Mesendoderm (in vitro differentiated cells): ENCODE data around the gene HDAC2.

Experiments used
- DNase-seq: peaks from one replicate; pipeline ENCODE4 v3.0.0; 2013
- H2AK5ac ChIP-seq: 2 replicates; pipeline ENCODE4 v1.6.1; 2013; ENCODE audit warnings: low read length, inconsistent platforms
- H2BK120ac ChIP-seq: 2 replicates; pipeline ENCODE4 v1.6.1; 2013; ENCODE audit warnings: low read depth, mild to moderate bottlenecking, low read length, moderate library complexity, mixed read lengths
- H2BK15ac ChIP-seq: replicated peaks from 2 replicates; pipeline ENCODE4 v1.6.1; 2013; ENCODE audit warnings: low read depth, mild to moderate bottlenecking, moderate library complexity
- H2BK5ac ChIP-seq: 2 replicates; pipeline ENCODE4 v1.6.1; 2013; ENCODE audit warnings: low read length, inconsistent platforms
- H3K18ac ChIP-seq: 2 replicates; pipeline ENCODE4 v1.6.1; 2013; ENCODE audit warnings: mild to moderate bottlenecking, low read length, mixed read lengths
- H3K23ac ChIP-seq: one replicate; pipeline ENCODE4 v1.6.1; 2013; ENCODE audit warnings: low read length
- H3K27ac ChIP-seq: 2 replicates; pipeline ENCODE4 v1.5.1; 2013; ENCODE audit warnings: low read depth, mild to moderate bottlenecking, inconsistent platforms, low read length, moderate library complexity
- H3K27me3 ChIP-seq: 2 replicates; pipeline ENCODE4 v1.6.1; 2013; ENCODE audit warnings: low read length, control low read depth, mild to moderate bottlenecking, inconsistent platforms; ENCODE audit not compliant: insufficient read depth, poor library complexity
- H3K36me3 ChIP-seq: 2 replicates; pipeline ENCODE4 v1.6.1; 2013; ENCODE audit warnings: low read length, inconsistent platforms; ENCODE audit not compliant: control insufficient read depth, insufficient read depth
- H3K4ac ChIP-seq: one replicate; pipeline ENCODE4 v1.6.1; 2013; ENCODE audit warnings: low read depth, mild to moderate bottlenecking, low read length, moderate library complexity
- H3K4me1 ChIP-seq: 2 replicates; pipeline ENCODE4 v1.6.1; 2013; ENCODE audit warnings: low read depth, low read length, inconsistent platforms; ENCODE audit not compliant: control insufficient read depth
- H3K4me2 ChIP-seq: 2 replicates; pipeline ENCODE4 v1.6.1; 2013; ENCODE audit warnings: low read length
- H3K4me3 ChIP-seq: 2 replicates; pipeline ENCODE4 v1.5.1; 2013; ENCODE audit warnings: mild to moderate bottlenecking, low read length
- H3K56ac ChIP-seq: one replicate; pipeline ENCODE4 v1.6.1; 2013; ENCODE audit warnings: low read length
- H3K79me1 ChIP-seq: 2 replicates; pipeline ENCODE4 v1.6.1; 2013; ENCODE audit warnings: low read length, inconsistent platforms
- H3K79me2 ChIP-seq: 2 replicates; pipeline ENCODE4 v1.6.1; 2013; ENCODE audit warnings: mild to moderate bottlenecking, low read length; ENCODE audit not compliant: control insufficient read depth, insufficient read depth
- H3K9ac ChIP-seq: 2 replicates; pipeline ENCODE4 v1.6.1; 2013; ENCODE audit warnings: low read length, inconsistent platforms
- H4K5ac ChIP-seq: one replicate; pipeline ENCODE4 v1.6.1; 2013; ENCODE audit warnings: low read length
- H4K8ac ChIP-seq: one replicate; pipeline ENCODE4 v1.6.1; 2013; ENCODE audit warnings: low read depth, mild to moderate bottlenecking, control low read depth, low read length, moderate library complexity
- WGBS: extraction: QIAGEN DNeasy Blood & Tissue Kit; methylation state at CpG from one replicate; pipeline ENCODE4 v1.1.7; 2013; ENCODE audit warnings: low lambda C conversion rate, missing lambda C conversion rate; ENCODE audit not compliant: insufficient coverage; ENCODE audit errors: extremely low coverage; 5-methylcytosine and 5-hydroxymethylcytosine counted together

HDAC2 gene

GRCh38 chr6:114010540-114010939 is 39.6 kb upstream of the HDAC2 start:
- H2BK15ac ChIP-seq = peak overlapping the region; percentile 92
- H2BK120ac ChIP-seq = peak overlapping the region; percentile 100
- no CpG with 5 or more reads among the region's 2 CpGs for WGBS
- peak overlapping the region; percentile 82 for H3K27ac ChIP-seq
- H3K56ac ChIP-seq = peak overlapping the region; percentile 74
- DNase-seq = no peak
- peak overlapping the region; percentile 96 for H2BK5ac ChIP-seq
- peaks cover 8% of the 10 kb centered on the region for H3K4me1 ChIP-seq
- H3K79me2 ChIP-seq = peaks cover 4% of the 10 kb centered on the region
- no peaks in the 10 kb centered on the region for H3K79me1 ChIP-seq
- H3K4me2 ChIP-seq = no peak overlapping the region
- H4K5ac ChIP-seq = peak overlapping the region; percentile 61
- peak overlapping the region; percentile 79 for H2AK5ac ChIP-seq
- H4K8ac ChIP-seq = no peak overlapping the region
- H3K18ac ChIP-seq = peak overlapping the region; percentile 100
- no peak overlapping the region for H3K23ac ChIP-seq
- no peak overlapping the region for H3K4me3 ChIP-seq
- no peaks in the 10 kb centered on the region for H3K36me3 ChIP-seq
- H3K9ac ChIP-seq = peak overlapping the region; percentile 51
- peak overlapping the region; percentile 85 for H3K4ac ChIP-seq
- H3K27me3 ChIP-seq = no peaks in the 10 kb centered on the region

GRCh38 chr6:114009192-114009591 is 38.2 kb upstream of the HDAC2 start:
- H3K9ac ChIP-seq = no peak overlapping the region
- peaks cover 8% of the 10 kb centered on the region for H3K4me1 ChIP-seq
- H3K56ac ChIP-seq = no peak overlapping the region
- H3K27ac ChIP-seq = no peak overlapping the region
- H2AK5ac ChIP-seq = no peak overlapping the region
- H4K5ac ChIP-seq = no peak overlapping the region
- H4K8ac ChIP-seq = no peak overlapping the region
- no peak overlapping the region for H3K18ac ChIP-seq
- no peak overlapping the region for H3K4me2 ChIP-seq
- no peaks in the 10 kb centered on the region for H3K36me3 ChIP-seq
- H2BK120ac ChIP-seq = no peak overlapping the region
- peaks cover 4% of the 10 kb centered on the region for H3K79me2 ChIP-seq
- WGBS = no CpG with 5 or more reads among the region's 2 CpGs
- no peak overlapping the region for H3K4me3 ChIP-seq
- H3K27me3 ChIP-seq = no peaks in the 10 kb centered on the region
- H2BK15ac ChIP-seq = no peak overlapping the region
- no peaks in the 10 kb centered on the region for H3K79me1 ChIP-seq
- H3K23ac ChIP-seq = no peak overlapping the region
- DNase-seq = peak; percentile 86
- H2BK5ac ChIP-seq = no peak overlapping the region
- no peak overlapping the region for H3K4ac ChIP-seq

- peak overlapping the region; percentile 79 for H2BK15ac ChIP-seq
- H2BK120ac ChIP-seq = peak overlapping the region; percentile 82
- no peak overlapping the region for H3K4ac ChIP-seq
- no peak overlapping the region for H4K5ac ChIP-seq
- peak overlapping the region; percentile 75 for H3K56ac ChIP-seq
- no peak overlapping the region for H3K4me2 ChIP-seq
- peak overlapping the region; percentile 25 for H3K9ac ChIP-seq
- peak overlapping the region; percentile 33 for H2BK5ac ChIP-seq
- no peak overlapping the region for H3K4me3 ChIP-seq
- no peaks in the 10 kb centered on the region for H3K36me3 ChIP-seq
- peak overlapping the region; percentile 56 for H3K18ac ChIP-seq
- peaks cover 4% of the 10 kb centered on the region for H3K79me2 ChIP-seq
- WGBS = no CpG with 5 or more reads among the region's 4 CpGs
- H2AK5ac ChIP-seq = no peak overlapping the region
- H4K8ac ChIP-seq = no peak overlapping the region
- H3K4me1 ChIP-seq = peaks cover 8% of the 10 kb centered on the region
- no peak for DNase-seq
- no peaks in the 10 kb centered on the region for H3K79me1 ChIP-seq
- H3K27ac ChIP-seq = peak overlapping the region; percentile 52
- no peaks in the 10 kb centered on the region for H3K27me3 ChIP-seq
- H3K23ac ChIP-seq = no peak overlapping the region
Observed at GRCh38 chr6:114008331-114008730, 37.4 kb upstream of the HDAC2 start.

- Histone ChIP-seq H3K36me3 (no peaks in the 10 kb centered on the region), H3K4ac (peak overlapping the region; percentile 97), H3K27me3 (no peaks in the 10 kb centered on the region), H3K4me2 (no peak overlapping the region), H3K56ac (peak overlapping the region; percentile 89), H3K18ac (peak overlapping the region; percentile 85), H3K9ac (peak overlapping the region; percentile 13), H3K4me3 (no peak overlapping the region), H3K79me2 (peaks cover 4% of the 10 kb centered on the region), H3K27ac (peak overlapping the region; percentile 73), H2BK120ac (peak overlapping the region; percentile 51), H2BK15ac (peak overlapping the region; percentile 5), H2AK5ac (peak overlapping the region; percentile 37), H3K79me1 (no peaks in the 10 kb centered on the region), H4K5ac (peak overlapping the region; percentile 5), H4K8ac (no peak overlapping the region), H3K4me1 (peaks cover 8% of the 10 kb centered on the region), H3K23ac (no peak overlapping the region), H2BK5ac (peak overlapping the region; percentile 26)
- peak; percentile 58 for DNase-seq
- WGBS = no CpG with 5 or more reads among the region's 2 CpGs
Observed at GRCh38 chr6:114007516-114007915, 36.6 kb upstream of the HDAC2 start.

DNA sequence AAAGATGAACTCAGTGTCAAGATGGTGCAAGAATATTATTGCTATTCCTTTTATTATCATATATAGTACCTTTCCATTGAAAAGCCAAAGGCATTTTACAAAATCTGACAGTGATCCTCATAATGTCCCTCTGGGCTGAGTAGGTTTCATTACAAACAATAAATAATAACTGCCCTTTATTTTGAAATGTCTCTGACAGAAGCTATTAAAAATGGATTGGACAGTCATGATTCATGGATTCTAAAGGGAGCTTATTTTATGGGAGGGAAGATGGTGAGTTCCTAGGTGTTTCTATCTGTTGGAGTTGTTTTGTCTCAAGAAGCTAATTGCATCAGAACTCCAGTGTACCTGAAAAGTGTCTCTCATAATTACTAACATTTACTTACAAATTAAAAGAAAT is 30.4 kb upstream of the HDAC2 start:
- Histone ChIP-seq H3K27ac (no peak overlapping the region), H3K27me3 (no peaks in the 10 kb centered on the region), H3K4me3 (no peak overlapping the region), H2AK5ac (no peak overlapping the region), H2BK5ac (no peak overlapping the region), H3K36me3 (no peaks in the 10 kb centered on the region), H2BK120ac (no peak overlapping the region), H3K79me1 (no peaks in the 10 kb centered on the region), H4K8ac (no peak overlapping the region), H3K56ac (no peak overlapping the region), H4K5ac (no peak overlapping the region), H3K18ac (no peak overlapping the region), H3K4me2 (no peak overlapping the region), H3K79me2 (no peaks in the 10 kb centered on the region), H3K9ac (no peak overlapping the region), H2BK15ac (peak overlapping the region; percentile 36), H3K4me1 (peaks cover 5% of the 10 kb centered on the region), H3K4ac (no peak overlapping the region), H3K23ac (no peak overlapping the region)
- DNase-seq = no peak

DNA sequence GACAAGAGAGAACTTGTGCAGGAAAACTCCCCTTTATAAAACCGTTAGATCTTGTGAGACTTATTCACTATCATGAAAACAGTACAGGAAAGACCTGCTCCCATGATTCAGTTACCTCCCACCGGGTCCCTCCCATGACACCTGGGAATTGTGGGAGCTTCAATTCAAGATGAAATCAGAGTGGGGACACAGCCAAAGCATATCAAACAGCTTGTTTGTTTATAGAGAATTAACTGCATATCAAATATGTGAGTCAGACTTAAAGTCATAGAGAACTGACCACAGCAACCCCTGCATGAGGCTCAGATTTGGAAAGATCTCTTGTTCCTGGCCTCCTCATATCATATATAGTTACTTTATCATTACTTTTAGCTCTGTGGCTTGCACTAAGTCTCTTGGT is 29.1 kb upstream of the HDAC2 start:
- H3K79me1 ChIP-seq = no peaks in the 10 kb centered on the region
- no peak overlapping the region for H3K4me2 ChIP-seq
- H4K8ac ChIP-seq = no peak overlapping the region
- no peak overlapping the region for H3K4me3 ChIP-seq
- no peaks in the 10 kb centered on the region for H3K27me3 ChIP-seq
- H4K5ac ChIP-seq = no peak overlapping the region
- peaks cover 5% of the 10 kb centered on the region for H3K4me1 ChIP-seq
- peak overlapping the region; percentile 29 for H2BK5ac ChIP-seq
- H3K23ac ChIP-seq = no peak overlapping the region
- no peak overlapping the region for H3K9ac ChIP-seq
- no peak overlapping the region for H3K56ac ChIP-seq
- no peak overlapping the region for H3K27ac ChIP-seq
- H2AK5ac ChIP-seq = no peak overlapping the region
- no peak overlapping the region for H2BK15ac ChIP-seq
- no peaks in the 10 kb centered on the region for H3K36me3 ChIP-seq
- DNase-seq = no peak
- WGBS = no CpG with 5 or more reads among the region's 2 CpGs
- H3K4ac ChIP-seq = no peak overlapping the region
- H3K79me2 ChIP-seq = no peaks in the 10 kb centered on the region
- H3K18ac ChIP-seq = peak overlapping the region; percentile 70
- no peak overlapping the region for H2BK120ac ChIP-seq
